KOPT-K1 (cell line): ENCODE measurements around the gene RGL3.
"Not testable (repeated sequence)": the region's sequence is repeated elsewhere in the genome, so short reads cannot be mapped to it uniquely, and the experiment has no call there.

Experiments
- H3K27ac ChIP-seq: fragments of 200-600 bp; sonication (generic); 2 replicates; pipeline ENCODE4 v1.5.1; 2016; ENCODE audit warnings: antibody characterized with exemption, mild to moderate bottlenecking, low read depth, low read length; ENCODE audit not compliant: poor library complexity, severe bottlenecking
- H3K36me3 ChIP-seq: fragments of 200-600 bp; sonication (generic); 2 replicates; pipeline ENCODE4 v1.5.1; 2017; ENCODE audit warnings: antibody characterized with exemption, mild to moderate bottlenecking, low read length, moderate library complexity; ENCODE audit not compliant: insufficient read depth
- H3K9me3 ChIP-seq: fragments of 200-600 bp; sonication (generic); 2 replicates; pipeline ENCODE4 v1.5.1; 2017; ENCODE audit warnings: antibody characterized with exemption, low read length, mild to moderate bottlenecking; ENCODE audit not compliant: insufficient read depth, poor library complexity, severe bottlenecking

The RGL3 gene, protein sequence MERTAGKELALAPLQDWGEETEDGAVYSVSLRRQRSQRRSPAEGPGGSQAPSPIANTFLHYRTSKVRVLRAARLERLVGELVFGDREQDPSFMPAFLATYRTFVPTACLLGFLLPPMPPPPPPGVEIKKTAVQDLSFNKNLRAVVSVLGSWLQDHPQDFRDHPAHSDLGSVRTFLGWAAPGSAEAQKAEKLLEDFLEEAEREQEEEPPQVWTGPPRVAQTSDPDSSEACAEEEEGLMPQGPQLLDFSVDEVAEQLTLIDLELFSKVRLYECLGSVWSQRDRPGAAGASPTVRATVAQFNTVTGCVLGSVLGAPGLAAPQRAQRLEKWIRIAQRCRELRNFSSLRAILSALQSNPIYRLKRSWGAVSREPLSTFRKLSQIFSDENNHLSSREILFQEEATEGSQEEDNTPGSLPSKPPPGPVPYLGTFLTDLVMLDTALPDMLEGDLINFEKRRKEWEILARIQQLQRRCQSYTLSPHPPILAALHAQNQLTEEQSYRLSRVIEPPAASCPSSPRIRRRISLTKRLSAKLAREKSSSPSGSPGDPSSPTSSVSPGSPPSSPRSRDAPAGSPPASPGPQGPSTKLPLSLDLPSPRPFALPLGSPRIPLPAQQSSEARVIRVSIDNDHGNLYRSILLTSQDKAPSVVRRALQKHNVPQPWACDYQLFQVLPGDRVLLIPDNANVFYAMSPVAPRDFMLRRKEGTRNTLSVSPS

GRCh38 chr19:11418549-11419506 lies at the start of gene RGL3:
RGL3 (minus strand) TSS chr19:11419314; CDS start chr19:11419278, 36 bp downstream.
- H3K9me3 ChIP-seq = peaks cover 8% of the 10 kb centered on the region
- no peaks in the 10 kb centered on the region for H3K36me3 ChIP-seq
- H3K27ac ChIP-seq = no peak within 1 kb of the TSS

DNA sequence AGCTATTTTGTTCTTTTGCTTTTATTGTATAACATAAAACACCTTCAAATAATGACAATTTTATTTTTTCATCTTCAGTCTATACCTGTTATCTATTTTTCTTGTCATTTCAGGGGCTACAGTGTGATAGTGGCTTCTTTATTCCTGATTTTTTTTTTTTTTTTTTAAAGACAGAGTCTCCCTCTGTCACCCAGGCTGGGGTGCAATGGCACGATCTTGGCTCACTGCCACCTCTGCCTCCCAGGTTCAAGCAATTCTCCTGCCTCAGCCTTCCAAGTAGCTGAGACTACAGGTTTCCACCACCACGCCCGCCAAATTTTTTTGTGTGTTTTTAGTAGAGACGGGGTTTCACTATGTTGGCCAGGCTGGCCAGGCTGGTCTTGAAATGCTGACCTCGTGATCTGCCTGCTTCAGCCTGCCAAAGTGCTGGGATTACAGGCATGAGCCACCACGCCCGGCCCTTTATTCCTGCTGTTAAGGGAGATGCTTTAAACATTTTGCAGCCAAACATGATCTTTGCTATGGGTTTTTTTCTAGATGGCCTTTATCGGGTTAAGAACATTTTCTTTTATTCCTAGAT lies 49.2 kb upstream of the RGL3 start:
- not testable (repeated sequence) for H3K9me3 ChIP-seq, H3K36me3 ChIP-seq, H3K27ac ChIP-seq

- H3K36me3 ChIP-seq = no peaks in the 10 kb centered on the region
- no peaks in the 10 kb centered on the region for H3K9me3 ChIP-seq
- H3K27ac ChIP-seq = no peak overlapping the region
These were observed 46.5 kb upstream of the RGL3 start for GRCh38 chr19:11465600-11465999.

GRCh38 chr19:11464333-11465265 lies 45.5 kb upstream of the RGL3 start:
- Histone ChIP-seq H3K27ac (no peak overlapping the region), H3K36me3 (no peaks in the 10 kb centered on the region), H3K9me3 (no peaks in the 10 kb centered on the region)

DNA sequence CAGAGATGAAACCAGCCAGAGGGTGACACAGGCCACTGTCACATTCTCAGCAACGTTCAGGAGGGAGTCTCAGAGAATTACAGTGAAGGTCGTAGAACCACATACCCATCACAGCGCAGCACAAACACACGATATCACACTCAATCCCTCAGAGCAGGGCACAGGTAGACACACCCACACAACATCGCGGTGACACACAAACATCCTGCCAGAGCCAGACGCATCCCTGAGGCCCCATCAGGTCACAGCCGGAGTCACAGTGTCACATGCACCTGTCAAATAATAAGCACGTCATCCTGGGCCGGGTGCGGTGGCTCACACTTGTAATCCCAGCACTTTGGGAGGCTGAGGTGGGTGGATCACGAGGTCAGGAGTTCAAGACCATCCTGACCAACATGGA lies 44.3 kb upstream of the RGL3 start:
- no peaks in the 10 kb centered on the region for H3K36me3 ChIP-seq

DNA sequence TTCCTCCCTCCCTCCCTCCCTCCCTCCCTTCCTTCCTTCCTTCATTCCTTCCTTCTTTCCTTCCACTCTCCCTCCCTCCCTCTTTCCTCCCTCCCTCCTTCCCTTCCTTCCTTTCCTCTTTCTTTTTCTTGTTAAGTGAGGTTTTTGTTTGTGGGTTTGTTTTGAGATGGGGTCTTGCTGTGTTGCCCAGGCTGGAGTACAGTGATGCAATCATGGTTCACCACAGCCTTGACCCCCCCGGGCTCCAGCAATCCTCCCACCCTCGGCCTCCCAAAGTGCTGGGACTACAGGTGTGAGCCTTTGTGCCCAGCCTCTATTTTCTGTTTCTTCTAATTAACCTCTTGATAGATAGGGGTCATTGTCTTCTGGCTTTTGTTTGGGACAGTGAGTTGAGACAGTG lies 42.3 kb upstream of the RGL3 start:
- Histone ChIP-seq H3K27ac (no peak overlapping the region), H3K9me3 (no peaks in the 10 kb centered on the region), H3K36me3 (no peaks in the 10 kb centered on the region)

More for the DNA sequence above, 44.3 kb upstream of the RGL3 start:
- H3K9me3 ChIP-seq = no peaks in the 10 kb centered on the region
- no peak overlapping the region for H3K27ac ChIP-seq

GRCh38 chr19:11460207-11460606 lies 41.1 kb upstream of the RGL3 start:
- Histone ChIP-seq H3K27ac (no peak overlapping the region), H3K36me3 (no peaks in the 10 kb centered on the region), H3K9me3 (no peaks in the 10 kb centered on the region)

- H3K36me3 ChIP-seq = not testable (repeated sequence)
These were observed 39.8 kb upstream of the RGL3 start for GRCh38 chr19:11458912-11459311.

DNA sequence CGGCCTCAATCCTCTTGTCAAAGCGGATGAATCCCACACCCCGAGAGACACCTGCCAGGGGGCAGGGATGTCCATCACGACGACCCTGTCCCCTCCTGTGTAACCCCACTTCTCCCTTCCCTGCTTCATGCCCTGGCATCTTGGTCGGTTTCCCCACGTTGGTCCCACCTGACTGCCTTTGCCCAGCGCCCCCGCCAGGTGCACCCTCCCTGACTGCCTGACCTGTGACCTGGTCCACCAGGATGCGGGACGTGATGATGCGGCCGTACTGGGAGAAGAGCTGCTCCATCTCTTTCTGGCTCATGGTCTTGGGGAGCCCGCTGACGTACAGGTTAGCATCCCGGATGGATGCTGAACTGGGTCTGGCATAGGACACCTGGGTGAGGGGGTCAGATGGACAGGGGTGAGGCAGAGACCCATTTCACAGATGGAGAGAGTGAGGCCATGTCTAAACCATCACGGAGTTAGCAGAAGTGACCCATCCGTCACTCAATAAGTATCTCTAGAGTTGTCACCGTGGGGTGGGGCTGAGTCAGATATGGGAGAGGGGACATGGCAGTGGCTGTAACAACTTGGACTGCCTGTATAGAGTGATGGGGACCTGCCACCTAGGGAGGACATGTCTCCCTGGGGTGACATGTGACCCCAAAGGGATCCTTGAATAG lies 39.3 kb upstream of the RGL3 start:
- no peaks in the 10 kb centered on the region for H3K9me3 ChIP-seq
- no peak overlapping the region for H3K27ac ChIP-seq
- no peaks in the 10 kb centered on the region for H3K36me3 ChIP-seq

More at GRCh38 chr19:11458912-11459311, 39.8 kb upstream of the RGL3 start:
- not testable (repeated sequence) for H3K27ac ChIP-seq, H3K9me3 ChIP-seq

DNA sequence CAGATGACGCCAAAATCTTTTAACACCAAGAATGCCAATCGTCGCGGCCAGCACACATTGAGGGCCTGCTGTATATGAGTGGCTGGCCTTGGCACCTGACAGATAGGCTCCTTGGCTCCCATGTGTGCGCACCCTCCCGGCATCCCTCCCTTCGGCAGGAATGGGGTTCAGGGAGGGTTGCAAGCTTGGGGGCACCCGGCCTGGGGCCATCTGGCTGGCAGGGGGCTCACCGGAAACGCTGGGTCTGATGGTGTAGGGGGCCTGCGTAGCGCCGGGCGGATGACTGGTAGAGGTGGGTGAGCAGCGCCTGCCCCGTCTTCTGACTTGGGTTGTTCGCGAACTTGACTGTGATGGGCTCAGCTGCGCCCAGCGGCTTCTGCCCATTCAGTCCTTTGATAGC lies 38.7 kb upstream of the RGL3 start:
- Histone ChIP-seq H3K36me3 (no peaks in the 10 kb centered on the region), H3K9me3 (no peaks in the 10 kb centered on the region), H3K27ac (no peak overlapping the region)

DNA sequence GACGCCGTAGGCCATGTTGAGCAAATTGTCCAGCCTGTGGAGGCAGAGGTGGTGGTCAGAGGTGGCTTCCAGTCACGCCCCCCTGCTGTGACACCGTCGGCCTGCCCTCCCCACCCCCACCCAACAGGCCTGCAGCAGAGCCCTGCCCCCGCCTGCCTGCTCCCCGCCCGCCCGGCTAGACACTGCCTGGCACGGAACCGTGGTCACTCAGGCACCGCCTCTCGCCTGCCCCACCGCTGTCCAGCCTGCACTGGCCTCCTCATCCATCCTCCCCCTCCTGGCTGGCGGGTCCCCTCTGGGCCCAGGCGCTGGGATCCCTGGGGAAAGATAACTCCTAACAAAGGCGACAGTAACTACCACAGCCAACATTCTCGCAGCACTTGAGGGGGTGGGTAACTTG lies 38.0 kb upstream of the RGL3 start:
- no peaks in the 10 kb centered on the region for H3K36me3 ChIP-seq
- no peaks in the 10 kb centered on the region for H3K9me3 ChIP-seq
- H3K27ac ChIP-seq = no peak overlapping the region

DNA sequence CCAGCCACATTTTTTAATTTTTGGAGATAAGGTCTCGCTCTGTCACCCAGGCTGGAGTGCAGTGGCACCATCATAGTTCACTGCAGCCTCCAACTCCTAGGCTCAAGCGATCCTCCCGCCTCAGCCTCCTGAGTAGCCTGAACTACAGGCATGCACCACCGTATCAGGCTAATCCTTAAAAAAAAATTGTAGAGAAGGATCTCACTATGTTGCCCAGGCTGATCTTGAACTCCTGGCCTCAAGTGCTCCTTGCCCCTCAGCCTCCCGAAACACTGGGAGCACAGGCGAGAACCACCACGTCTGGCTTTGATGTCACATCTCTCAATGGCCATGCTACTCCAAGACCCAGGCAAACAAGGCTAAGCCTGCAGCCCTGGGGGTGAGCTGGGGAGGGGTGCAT lies 37.5 kb upstream of the RGL3 start:
- Histone ChIP-seq H3K27ac (no peak overlapping the region), H3K9me3 (no peaks in the 10 kb centered on the region), H3K36me3 (no peaks in the 10 kb centered on the region)

- not testable (repeated sequence) for H3K27ac ChIP-seq, H3K9me3 ChIP-seq
- H3K36me3 ChIP-seq = peaks cover 10% of the 10 kb centered on the region; the same call in 1 of the 2 replicates
These were observed 36.1 kb upstream of the RGL3 start for GRCh38 chr19:11455233-11455554.
